Measurements from ENCODE around the gene VPS13D.

VPS13D gene

DNA sequence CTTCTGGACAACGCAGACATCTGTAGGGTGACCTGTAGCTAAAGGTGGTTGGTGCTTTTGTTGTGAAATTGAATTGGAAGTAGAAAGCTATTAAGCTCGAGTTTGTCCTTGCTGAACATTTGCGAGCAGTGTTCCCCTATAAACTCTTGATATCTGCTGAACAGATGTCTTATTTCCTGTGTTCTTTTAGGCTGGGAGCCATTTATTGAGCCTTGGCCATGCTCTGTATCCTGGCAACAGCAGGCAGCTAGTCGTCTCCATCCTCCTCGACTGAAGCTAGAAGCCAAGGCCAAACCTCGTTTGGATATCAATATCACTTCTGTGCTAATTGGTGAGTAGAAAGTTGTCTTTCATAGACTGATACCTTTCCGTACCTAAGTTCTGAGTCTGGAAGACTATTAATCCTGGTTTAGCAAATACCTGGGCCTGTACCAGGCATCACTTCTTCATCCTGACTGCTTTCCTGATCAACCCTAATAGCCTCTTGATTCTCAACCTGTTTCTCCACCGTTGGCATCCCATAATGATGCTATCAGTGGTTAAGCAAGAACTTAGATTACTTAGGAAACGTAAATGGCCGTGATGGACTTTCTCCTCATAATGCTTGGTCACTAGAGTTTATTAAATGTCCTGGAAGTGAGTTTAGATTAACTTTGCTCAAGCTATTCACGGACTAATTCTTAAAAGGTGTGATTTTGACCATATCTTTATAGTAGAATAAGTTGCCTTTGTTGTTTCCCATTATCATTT lies 103.4 kb downstream of the VPS13D start:
- TF ChIP-seq GATA1 (IDR thresholded peaks at IDR 0.05; ENCODE audit: low read depth, low read length) (no peak), POLR2A (IDR thresholded peaks at IDR 0.05; ENCODE audit: low read length) (no peak)
- no peak for DNase-seq

DNA sequence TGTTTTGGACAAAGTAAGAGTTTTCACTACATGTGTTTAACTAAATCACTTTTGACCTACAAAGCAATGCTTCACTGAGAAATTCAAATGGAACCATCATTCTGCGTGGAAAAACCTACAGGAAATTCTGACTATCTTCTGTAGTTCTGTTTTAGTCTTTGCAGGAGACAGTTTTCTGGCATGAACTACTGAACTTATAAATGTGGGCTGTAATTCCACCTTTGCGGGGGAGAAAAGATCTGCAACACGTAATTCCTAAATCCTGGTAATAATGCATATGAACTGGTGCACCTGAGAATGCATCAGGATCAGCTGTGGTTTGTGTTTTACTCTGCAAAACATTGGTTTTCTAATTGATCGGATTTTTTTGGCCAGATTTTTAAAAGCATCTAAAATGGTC lies 106.0 kb downstream of the VPS13D start:
- no peak for DNase-seq
- no peak for TF ChIP-seq POLR2A (IDR thresholded peaks at IDR 0.05; ENCODE audit: low read length)
- TF ChIP-seq GATA1 (IDR thresholded peaks at IDR 0.05; ENCODE audit: low read depth, low read length): no peak

DNA sequence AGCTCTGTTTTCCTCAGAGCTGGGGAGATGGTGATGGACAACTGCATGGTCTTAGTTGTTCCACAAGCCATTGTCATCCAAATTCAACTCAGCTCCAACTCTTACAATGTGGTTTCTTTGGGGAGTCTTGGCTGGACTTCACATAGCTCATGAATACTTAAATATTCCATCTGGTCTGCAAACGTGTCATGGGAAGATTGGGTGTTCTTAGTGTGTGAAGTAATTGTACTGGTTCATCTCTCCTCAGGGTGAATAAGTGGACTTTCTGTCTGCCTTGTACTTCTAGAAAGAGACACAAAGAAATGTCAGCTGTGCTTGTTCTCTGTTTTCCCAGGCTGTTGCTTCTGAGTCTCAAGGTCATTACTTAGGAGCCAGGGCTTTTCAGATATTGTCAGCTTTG lies 106.6 kb downstream of the VPS13D start:
- no peak for DNase-seq
- no peak for TF ChIP-seq GATA1 (IDR thresholded peaks at IDR 0.05; ENCODE audit: low read depth, low read length)
- TF ChIP-seq POLR2A (IDR thresholded peaks at IDR 0.05; ENCODE audit: low read length): no peak

DNA sequence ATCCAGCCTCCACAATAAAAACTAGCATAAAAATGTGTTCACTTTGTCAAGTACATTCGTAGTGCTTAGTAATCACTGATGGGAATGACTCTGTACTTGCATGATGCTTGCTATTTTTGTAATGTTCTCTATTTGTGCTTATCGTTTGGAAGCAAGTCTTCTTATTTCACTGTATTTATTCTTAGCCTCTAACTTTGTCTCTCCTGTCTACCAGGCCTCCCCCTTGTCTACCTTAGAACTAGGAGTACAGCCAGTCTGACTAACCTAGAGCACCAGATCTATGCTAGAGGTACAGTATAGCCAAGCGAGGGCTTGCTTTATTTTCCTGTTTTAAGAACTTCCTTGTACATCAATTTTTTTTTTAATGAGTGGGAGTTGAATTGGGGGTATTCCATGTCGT lies 108.2 kb downstream of the VPS13D start:
- no peak for DNase-seq
- TF ChIP-seq POLR2A (IDR thresholded peaks at IDR 0.05; ENCODE audit: low read length): no peak
- no peak for TF ChIP-seq GATA1 (IDR thresholded peaks at IDR 0.05; ENCODE audit: low read depth, low read length)

- no peak for DNase-seq
- TF ChIP-seq POLR2A (IDR thresholded peaks at IDR 0.05; ENCODE audit: low read length): no peak
- no peak for TF ChIP-seq GATA1 (IDR thresholded peaks at IDR 0.05; ENCODE audit: low read depth, low read length)
These were observed 109.0 kb downstream of the VPS13D start for GRCh38 chr1:12338823-12339222.

DNA sequence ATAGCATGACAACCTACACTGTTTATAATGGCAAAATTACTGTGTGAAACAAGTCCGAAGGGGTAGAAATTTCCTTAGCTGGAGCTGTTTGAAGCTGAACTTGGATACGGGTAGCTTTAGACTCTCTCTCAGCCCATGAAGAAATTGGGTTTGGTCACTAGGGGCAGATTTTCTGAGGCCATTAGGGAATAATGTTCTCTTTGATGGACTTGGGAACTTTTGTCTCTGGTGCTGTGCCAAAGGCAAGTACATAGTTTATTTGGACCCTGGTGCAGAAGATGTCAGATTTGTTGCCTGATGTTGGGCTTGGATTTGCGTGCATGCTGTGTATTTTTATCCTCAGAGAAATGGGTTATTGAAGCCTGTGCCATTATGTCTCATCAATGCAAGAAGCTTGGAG lies 109.6 kb downstream of the VPS13D start:
- DNase-seq: no peak
- TF ChIP-seq GATA1 (IDR thresholded peaks at IDR 0.05; ENCODE audit: low read depth, low read length) (no peak), POLR2A (IDR thresholded peaks at IDR 0.05; ENCODE audit: low read length) (no peak)

DNA sequence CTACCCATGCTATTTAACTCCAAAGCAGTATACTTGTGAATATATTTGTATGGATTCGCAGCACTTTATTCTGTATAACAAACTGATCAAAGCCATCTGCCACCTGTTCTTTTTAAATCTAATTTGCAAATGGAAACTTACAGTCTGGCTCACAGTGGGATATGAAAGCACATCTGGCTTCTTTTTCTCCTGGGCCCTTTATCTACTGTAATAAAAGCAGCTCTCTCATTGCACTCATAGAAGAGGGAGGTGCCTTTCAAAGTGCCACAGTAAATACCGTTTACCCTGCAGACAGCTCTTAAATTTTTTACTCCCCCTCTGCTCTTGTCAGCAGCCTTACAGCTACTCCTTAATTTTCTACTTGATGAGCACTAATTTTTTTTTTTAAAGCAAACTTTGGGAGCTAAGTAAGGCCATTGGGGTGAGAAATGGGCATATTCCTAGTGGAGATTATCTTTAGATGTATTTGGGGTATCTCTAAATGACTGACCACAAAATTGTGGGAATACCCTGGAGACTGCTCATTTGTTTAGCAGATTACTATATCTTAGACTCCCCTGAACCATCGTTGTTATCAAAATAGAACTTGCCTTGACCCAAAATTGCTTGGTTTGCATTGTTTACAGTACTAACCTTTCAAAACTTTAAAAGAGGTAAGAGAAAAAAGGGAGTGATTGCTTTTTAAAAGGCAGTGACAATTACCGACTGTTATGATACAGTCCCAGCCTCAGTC lies 110.1 kb downstream of the VPS13D start:
- no peak for DNase-seq

DNA sequence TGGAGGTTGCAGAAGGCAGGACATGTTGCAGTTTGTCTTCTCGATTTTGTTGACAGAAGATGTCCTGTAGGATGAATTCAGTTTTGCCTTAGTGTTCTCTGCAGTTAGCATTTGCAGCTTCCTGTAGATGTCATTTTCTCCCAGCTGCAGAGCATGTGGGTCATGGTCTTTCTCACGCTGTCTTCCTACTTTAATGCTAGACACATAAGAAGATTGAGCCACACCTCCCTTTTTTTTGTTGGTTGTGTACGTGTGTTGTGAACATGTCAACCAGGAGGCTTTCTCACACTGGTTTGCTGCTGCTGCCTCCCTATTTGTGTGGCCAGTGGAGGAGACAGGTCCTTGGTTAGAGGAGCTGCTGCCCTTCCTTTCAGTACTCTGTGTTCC lies 110.7 kb downstream of the VPS13D start:
- no peak for DNase-seq
- TF ChIP-seq GATA1 (IDR thresholded peaks at IDR 0.05; ENCODE audit: low read depth, low read length) (no peak), POLR2A (IDR thresholded peaks at IDR 0.05; ENCODE audit: low read length) (no peak)

More for the DNA sequence above, 110.1 kb downstream of the VPS13D start:
- TF ChIP-seq POLR2A (IDR thresholded peaks at IDR 0.05; ENCODE audit: low read length): no peak
- TF ChIP-seq GATA1 (IDR thresholded peaks at IDR 0.05; ENCODE audit: low read depth, low read length): no peak

DNA sequence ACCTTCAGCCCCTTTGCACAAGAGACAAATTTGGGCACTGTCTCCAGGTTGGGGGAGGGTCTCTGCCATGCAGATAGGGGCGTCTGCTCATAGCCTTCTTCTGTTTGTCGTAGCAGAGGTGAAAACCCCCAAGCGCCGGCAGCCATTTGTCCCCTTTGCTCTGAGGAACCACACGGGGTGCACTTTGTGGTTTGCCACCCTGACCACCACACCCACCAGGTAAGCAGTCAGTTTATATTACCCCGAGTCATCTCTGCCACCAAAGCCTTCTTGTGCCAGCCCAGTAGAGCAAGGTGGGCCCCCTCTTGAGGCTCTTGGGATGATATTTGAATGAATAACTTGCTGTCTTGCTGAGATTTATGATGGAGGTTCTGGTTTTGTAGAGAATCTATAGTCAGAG lies 111.8 kb downstream of the VPS13D start:
- DNase-seq: no peak
- no peak for TF ChIP-seq POLR2A (IDR thresholded peaks at IDR 0.05; ENCODE audit: low read length)
- TF ChIP-seq GATA1 (IDR thresholded peaks at IDR 0.05; ENCODE audit: low read depth, low read length): no peak

DNA sequence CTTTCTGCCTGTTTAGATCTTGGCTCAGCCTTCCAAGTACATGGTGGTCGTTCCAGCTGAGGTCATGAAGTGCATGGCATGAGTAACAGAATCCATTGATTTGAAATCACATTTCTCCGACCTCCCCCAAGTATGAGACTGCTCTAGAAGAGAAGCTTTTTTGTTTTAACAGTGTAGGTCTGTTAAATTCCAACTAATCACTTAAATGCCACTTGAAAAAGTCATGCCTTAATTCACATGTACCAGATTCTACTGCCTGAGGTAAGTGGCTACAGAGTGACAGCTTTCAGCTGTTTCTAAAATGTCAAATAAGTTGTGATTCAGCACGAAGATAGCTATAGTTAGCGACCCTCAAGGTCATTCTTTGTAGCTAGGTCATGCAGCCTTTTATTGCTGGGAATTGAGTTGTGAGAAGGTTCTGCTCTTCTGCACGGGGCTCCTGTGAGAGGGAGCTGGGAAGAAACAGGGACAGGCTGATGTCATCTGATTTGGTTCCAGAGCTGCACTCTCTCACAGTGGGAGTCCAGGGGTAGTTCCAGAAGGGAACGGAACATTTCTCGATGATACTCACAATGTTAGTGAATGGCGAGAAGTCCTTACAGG lies 112.7 kb downstream of the VPS13D start:
- DNase-seq: no peak
- no peak for TF ChIP-seq GATA1 (IDR thresholded peaks at IDR 0.05; ENCODE audit: low read depth, low read length)
- TF ChIP-seq POLR2A (IDR thresholded peaks at IDR 0.05; ENCODE audit: low read length): no peak

GRCh38 chr1:12343823-12344487 lies 114.1 kb downstream of the VPS13D start:
- DNase-seq: no peak
- TF ChIP-seq POLR2A (IDR thresholded peaks at IDR 0.05; ENCODE audit: low read length): no peak
- no peak for TF ChIP-seq GATA1 (IDR thresholded peaks at IDR 0.05; ENCODE audit: low read depth, low read length)

DNA sequence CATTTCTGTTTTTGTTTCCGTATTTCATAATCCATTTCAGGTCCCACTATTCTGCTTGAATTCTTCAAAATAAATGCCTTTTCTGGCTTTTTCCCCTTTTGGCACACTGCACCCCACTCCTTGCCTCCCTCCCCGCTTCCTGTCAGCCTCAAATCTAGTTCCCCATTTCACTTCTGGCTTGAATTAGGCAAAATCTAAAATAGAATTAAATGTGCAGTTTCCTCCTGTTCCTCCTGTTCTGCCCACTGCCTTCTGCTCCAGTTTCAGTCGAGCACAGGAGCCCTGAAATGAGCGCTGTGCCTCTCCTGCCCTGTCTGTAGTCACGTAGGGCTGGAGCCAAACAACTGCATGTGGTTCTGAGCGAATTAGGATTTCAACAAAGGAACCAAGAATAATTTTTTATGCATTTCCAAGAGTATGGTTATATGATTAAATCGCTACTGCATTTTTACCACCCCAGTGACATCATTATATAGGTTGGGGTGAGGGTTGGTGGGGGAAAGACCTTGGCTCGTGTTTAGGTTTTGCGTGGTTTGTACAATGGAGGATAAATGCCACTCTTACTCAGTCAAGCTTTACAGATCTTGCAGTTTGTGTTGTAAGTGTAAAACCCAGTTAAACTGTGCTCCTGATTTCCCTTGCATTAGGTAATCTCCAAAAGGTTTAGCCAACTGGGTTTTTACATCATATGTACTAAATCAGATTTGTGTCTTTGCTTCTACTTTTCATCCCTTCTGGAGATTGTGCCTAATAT lies 114.9 kb downstream of the VPS13D start:
- DNase-seq: no peak
- TF ChIP-seq GATA1 (IDR thresholded peaks at IDR 0.05; ENCODE audit: low read depth, low read length) (no peak), POLR2A (IDR thresholded peaks at IDR 0.05; ENCODE audit: low read length) (no peak)

Measured in erythroblast (primary cell).